GM19397 (cell line): Measurements from ENCODE around the gene NAA80.
"Not testable (repeated sequence)": the region's sequence is repeated elsewhere in the genome, so short reads cannot be mapped to it uniquely, and the experiment has no call there.

Experiments used
- ATAC-seq: cut with Tn5 transposase; IDR thresholded peaks from one replicate; pipeline ENCODE4 v1.9.1; 2021; ENCODE audit warnings: mild to moderate bottlenecking, moderate library complexity; ENCODE audit not compliant: unreplicated experiment

NAA80 gene

DNA sequence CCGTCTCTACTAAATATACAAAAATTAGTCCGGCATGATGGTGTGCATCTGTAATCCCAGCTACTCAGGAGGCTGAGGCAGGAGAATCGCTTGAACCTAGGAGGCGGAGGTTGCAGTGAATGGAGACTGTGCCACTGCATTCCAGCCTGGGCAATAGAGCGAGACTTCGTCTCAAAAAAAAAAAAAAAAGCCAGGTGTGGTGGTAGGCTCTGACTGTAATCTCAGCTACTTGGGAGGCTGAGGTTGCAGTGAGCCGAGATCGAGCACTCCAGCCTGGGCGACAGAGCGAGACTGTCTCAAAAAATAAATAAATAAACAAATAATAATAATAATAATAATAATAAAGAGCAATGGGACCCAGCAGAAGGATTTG is 26.7 kb downstream of the NAA80 start:
- ATAC-seq = not testable (repeated sequence)

- no peak for ATAC-seq
Observed at GRCh38 chr3:50271314-50271936, 27.8 kb downstream of the NAA80 start.

GRCh38 chr3:50270422-50271224 is 28.6 kb downstream of the NAA80 start:
- ATAC-seq = no peak

DNA sequence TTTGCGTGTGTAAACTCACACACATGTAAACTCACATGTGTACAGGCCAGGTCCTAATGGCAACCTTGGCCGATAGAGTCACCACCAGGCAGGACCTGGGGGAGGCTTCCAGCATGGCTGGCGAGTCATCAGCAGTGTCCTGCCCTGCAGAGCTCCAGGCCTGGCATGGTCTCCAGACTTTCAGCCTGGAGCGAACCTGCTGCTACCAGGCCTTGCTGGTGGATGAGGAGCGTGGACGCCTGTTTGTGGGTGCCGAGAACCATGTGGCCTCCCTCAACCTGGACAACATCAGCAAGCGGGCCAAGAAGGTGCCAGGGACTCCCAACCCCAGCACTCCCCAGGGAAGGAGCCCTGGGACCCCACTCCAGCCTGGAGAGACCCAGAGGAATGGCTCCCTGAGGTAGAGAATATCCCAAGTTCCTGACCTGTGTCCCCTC is 29.2 kb downstream of the NAA80 start:
- no peak for ATAC-seq

- no peak for ATAC-seq
Observed at GRCh38 chr3:50269460-50269859, 29.7 kb downstream of the NAA80 start.

DNA sequence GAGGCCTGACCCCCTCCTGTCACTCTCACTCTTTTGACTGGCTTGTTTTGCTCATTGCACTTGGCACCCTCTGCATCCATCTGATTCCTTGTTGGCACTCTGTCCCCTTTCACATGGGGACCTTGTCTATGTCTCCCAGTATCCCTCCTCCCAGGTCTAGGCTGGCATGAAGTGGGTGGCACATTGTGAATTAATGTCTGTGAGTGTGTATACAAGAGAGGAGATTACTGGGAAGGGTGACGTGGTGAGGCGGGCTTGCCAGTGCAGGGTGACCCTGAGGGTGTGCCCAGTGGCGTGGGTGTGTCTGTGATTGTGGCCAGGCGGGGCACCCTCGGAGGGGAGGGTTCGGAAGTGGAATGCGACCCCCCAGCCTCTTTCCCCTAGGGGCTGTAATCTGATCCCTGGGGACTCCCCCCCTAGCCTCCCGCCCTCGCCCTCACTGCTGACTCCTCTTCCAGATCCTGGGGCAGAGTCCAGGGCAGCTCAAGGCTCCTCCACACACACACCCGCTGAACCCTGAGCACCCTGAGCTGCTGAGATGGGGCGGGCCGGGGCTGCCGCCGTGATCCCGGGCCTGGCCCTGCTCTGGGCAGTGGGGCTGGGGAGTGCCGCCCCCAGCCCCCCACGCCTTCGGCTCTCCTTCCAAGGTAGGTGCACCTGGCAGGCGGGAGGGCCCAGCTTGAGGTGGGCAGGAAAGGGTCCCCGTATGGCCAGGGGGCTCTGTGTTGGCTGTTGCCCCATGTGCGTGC is 30.3 kb downstream of the NAA80 start, which contains the start of gene SEMA3B:
Gene SEMA3B, plus strand, starts transcription at position 445 of the 749 bp plus-strand sequence. Its CDS starts 94 bp downstream, at position 539.
- no peak for ATAC-seq

- no peak for ATAC-seq
Observed at GRCh38 chr3:50268276-50268675, 30.9 kb downstream of the NAA80 start.

GRCh38 chr3:50267280-50267913 is 31.8 kb downstream of the NAA80 start:
- no peak for ATAC-seq

GRCh38 chr3:50266836-50267235 is 32.4 kb downstream of the NAA80 start:
- no peak for ATAC-seq

DNA sequence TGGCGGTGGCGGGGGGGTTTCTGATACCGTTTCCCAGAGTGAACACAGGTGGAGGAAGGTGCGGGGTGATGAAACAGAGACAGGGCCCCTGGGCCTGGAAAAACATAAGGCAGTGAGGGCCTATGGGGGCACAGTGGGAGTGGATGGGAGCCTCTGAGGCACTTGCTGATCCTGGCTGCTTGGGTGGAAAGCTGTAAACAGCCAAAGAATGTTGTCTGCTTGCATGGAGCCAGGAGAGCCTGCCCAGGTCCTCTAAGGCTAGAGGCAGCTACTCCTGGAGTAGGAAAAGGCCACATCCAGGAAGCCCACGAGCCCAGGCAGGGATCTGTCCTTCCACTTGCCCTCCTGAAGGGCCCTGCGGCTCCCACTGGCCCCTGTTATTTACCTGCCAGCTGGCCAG is 33.2 kb downstream of the NAA80 start:
- ATAC-seq = no peak

DNA sequence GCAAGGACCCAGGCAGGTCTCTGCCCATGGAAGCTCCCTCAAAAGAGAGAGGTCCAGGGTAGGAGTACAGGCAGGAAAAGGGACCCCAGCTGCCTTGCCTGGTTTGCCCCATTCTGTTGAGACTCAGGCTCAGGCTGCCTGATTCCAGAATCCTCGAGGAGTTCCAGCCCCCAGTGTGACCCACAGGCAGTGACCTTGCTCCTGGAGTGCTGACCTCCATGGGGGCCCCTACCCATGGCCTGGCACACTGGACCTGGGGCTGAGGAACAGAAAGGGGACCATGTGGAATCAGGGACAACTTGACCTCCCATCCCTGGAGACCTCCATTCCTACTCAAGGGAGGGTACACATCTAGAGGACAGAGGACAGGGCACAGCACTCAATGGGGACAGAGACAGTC is 33.6 kb downstream of the NAA80 start:
- no peak for ATAC-seq

- no peak for ATAC-seq
Observed at GRCh38 chr3:50264964-50265485, 34.2 kb downstream of the NAA80 start.

DNA sequence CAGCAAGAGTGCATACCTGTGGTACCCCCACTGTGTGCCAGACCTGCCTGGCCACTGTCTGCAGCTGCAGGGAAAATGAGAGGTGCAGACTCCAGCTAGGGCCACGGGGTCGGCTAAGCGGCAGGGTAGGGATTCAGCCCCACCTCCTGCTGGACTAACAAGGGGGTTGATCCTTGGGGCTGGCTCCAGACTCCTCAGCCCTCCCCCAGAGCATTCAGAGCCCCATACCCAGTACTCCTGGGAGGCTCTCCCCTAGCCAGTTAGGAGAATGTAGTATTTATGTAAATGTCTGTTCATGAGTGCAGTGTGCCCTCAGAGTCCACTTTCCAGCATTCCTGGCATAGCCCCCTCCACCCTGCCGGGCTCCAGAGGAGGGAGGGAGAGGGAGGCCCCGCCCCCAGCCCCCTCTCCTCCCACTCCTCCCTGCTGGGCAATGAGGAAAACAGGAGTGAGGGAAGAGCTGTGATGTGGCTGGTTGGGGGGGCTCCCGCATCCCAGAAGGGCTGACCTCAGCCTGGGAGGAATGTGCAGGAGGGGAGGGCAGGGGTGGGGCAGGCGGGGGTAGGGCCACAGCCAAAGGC is 34.7 kb downstream of the NAA80 start:
- no peak for ATAC-seq

DNA sequence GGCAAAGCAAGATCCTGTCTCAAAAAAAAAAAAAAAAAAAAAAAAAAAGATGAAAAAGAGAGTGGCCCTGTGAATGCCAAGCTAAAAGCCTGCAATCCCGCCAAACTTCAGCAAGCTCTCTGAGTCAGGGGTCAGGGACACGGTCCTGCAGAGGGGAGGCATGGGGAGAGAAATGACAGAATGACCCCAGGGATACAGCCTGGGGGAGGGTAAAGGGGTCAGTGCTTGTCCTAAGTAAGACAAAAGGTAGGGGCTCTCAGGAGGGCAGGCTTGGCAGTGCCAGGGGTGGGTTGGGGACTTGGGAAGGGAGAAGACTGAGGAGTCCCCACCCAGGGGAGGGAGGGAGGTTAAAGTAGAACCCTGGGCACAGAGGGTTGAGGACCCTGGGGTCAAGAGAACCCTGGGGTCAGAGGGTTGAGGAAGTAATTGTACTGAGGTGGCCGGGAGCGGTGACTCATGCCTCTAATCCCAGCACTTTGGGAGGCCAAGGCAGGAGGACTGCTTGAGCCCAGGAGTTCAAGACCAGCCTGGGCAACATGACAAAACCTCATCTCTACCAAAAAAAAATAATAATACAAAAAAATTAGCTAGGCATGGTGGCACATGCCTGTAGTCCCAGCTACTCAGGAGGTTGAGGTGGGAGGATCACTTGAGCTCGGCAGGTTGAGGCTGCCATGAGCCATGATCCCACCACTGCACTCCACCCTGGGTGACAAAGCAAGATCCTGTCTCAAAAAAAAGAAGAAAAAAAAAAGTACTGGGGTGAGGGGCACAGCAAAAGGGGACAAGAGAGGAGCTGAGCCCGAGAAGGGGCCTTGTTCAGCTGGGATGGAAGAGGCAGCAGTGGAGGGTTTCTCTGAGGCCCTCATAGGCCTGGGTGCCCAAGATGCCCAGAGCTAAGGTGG is 35.5 kb downstream of the NAA80 start:
- no peak for ATAC-seq

DNA sequence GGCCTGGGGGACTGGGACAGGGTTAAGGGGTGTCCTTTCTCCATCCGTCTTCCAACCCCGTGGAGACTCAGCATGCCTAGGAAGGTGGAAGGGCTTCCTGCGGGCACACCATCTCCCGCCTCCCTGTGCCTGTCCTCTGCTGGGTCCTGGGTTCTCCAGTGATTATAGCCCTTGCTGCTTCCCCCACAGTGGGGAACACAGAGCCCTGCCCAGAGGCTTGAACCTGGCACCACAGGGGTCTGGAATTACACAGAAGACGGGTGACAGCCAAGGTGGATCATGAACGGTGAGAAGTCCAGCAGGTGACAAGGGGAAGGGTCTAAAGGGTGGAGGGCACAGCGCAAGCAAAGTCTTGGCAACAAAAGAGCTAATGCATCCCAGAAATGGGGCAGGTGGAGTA is 36.4 kb downstream of the NAA80 start:
- no peak for ATAC-seq

DNA sequence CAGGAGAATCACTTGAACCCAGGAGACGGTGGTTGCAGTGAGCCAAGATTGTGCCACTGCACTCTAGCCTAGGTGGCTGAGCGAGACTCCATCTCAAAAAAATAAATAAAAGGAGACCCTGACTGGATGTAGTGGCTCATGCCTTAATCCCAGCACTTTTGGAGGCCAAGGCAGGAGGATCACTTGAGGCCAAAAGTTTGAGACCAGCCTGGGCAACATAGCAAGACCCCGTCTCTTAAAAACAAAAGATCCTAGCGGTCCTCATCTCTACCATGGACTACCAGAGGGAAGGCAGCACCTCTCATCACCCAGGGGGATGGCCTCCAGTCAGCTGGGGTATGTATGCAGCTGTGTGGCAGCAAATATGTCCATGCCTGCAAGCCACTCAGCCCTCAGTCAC is 37.0 kb downstream of the NAA80 start:
- not testable (repeated sequence) for ATAC-seq

- ATAC-seq = no peak
Observed at GRCh38 chr3:50261505-50261904, 37.7 kb downstream of the NAA80 start.

DNA sequence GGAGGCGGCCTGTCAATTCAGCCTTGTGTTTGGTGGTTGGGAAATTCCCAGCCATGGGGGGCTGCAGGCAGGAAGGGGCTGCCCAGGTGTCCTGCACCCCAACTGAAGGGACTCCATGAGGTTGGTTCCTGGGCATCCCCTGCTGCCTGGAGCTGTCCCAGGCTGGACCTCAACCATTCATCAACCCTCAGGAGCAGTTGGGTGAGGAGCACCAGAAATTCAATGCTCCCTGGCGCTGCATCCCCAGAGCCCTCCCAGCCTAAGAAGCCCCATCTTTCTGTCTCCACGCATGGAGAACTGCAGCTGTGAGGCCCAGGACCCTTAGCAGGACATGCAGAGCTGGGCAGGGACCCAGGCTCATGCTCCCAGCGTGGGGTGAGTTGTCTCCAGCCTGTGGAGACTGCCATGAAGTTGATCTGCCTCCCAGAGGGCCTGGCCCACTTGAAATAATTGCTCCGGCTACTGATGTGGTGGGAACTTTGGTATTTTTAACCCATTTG is 38.2 kb downstream of the NAA80 start:
- ATAC-seq = no peak
